Lower leg skin (tissue), 4 donors: ENCODE data around the gene AOPEP. TPM values are rescaled to one million over a fixed set of nuclear protein-coding genes. Genes with fewer than 3 reads are reported as not detected.

Experiments
- DNase-seq, 2 donors: peaks; one replicate each; pipeline ENCODE4 v3.0.0-alpha.2; 2019; ENCODE audit warnings: low spot score in 2 of 2
- H3K4me3 ChIP-seq: fragments of 200-600 bp; sonication (generic); 2 replicates; pipeline ENCODE4 v1.5.1; 2017; ENCODE audit warnings: mild to moderate bottlenecking, low read depth; ENCODE audit not compliant: poor library complexity, severe bottlenecking
- POLR2A ChIP-seq, 2 donors: fragments of 450-650 bp; IDR thresholded peaks; one replicate each; pipeline ENCODE4 v1.6.1; 2016 to 2017; ENCODE audit warnings: antibody characterized with exemption in 2 of 2, mild to moderate bottlenecking in 1 of 2, moderate library complexity in 1 of 2
- WGBS, 2 donors: methylation state at CpG; one replicate each; pipeline ENCODE4 v1.1.5; 2018; 5-methylcytosine and 5-hydroxymethylcytosine counted together
- intact Hi-C: fragments of 100-400 bp; cut with DNase I; formaldehyde crosslinking; loops from one replicate; pipeline ENCODE4 v1.15.0; 2023; ENCODE audit warnings: low total_unique reads
- total RNA-seq, 4 donors: library from RNA; depleted of rRNA; stranded (reverse); fragments of >200 nt; gene quantifications; one replicate each; pipeline ENCODE4 v1.1.0, GENCODE V29; 2016
- TF ChIP-seq, protein P1 (sequence below), 3 donors: fragments of 450-650 bp; IDR thresholded peaks; one replicate each; pipeline ENCODE4 v1.5.1; 2016; ENCODE audit warnings: antibody characterized with exemption in 3 of 3, mild to moderate bottlenecking in 3 of 3, moderate library complexity in 2 of 3

The AOPEP gene
- total RNA-seq, 4 donors from 2014 or later: 66.3 to 136 (median 118) TPM

GRCh38 chr9:94866770-94867169 lies 140.3 kb downstream of the AOPEP start:
- intact Hi-C loops: loop anchor here (10.0 kb wide), 1 partner anchor 62 kb away; no protein-coding TSS in a partner anchor
- H3K4me3 ChIP-seq: no peak overlapping the region
- TF ChIP-seq, protein P1, sequence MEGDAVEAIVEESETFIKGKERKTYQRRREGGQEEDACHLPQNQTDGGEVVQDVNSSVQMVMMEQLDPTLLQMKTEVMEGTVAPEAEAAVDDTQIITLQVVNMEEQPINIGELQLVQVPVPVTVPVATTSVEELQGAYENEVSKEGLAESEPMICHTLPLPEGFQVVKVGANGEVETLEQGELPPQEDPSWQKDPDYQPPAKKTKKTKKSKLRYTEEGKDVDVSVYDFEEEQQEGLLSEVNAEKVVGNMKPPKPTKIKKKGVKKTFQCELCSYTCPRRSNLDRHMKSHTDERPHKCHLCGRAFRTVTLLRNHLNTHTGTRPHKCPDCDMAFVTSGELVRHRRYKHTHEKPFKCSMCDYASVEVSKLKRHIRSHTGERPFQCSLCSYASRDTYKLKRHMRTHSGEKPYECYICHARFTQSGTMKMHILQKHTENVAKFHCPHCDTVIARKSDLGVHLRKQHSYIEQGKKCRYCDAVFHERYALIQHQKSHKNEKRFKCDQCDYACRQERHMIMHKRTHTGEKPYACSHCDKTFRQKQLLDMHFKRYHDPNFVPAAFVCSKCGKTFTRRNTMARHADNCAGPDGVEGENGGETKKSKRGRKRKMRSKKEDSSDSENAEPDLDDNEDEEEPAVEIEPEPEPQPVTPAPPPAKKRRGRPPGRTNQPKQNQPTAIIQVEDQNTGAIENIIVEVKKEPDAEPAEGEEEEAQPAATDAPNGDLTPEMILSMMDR (IDR thresholded peaks at IDR 0.05): no peak
- TF ChIP-seq POLR2A (IDR thresholded peaks at IDR 0.05): no peak
- DNase-seq: no peak

- WGBS, 2 donors: 25 to 26% methylated on average over 8 of the region's 8 CpGs
- intact Hi-C loops: loop anchor here (10.0 kb wide), 1 partner anchor 63 kb away; no protein-coding TSS in a partner anchor
- H3K4me3 ChIP-seq: no peak overlapping the region
- no peak for DNase-seq
- TF ChIP-seq POLR2A (IDR thresholded peaks at IDR 0.05): no peak
- TF ChIP-seq, protein P1 (IDR thresholded peaks at IDR 0.05): peak in 1 of 3 donors; percentile 59
Measured at GRCh38 chr9:94867281-94867841, 140.9 kb downstream of the AOPEP start.

GRCh38 chr9:94867842-94868312 lies 141.4 kb downstream of the AOPEP start:
- no peak overlapping the region for H3K4me3 ChIP-seq
- no peak for DNase-seq
- TF ChIP-seq, protein P1 (IDR thresholded peaks at IDR 0.05): no peak
- no peak for TF ChIP-seq POLR2A (IDR thresholded peaks at IDR 0.05)
- intact Hi-C loops: loop anchor here (10.0 kb wide), 1 partner anchor 63 kb away; no protein-coding TSS in a partner anchor
- WGBS, 2 donors: 23 to 24% methylated on average over 4 of the region's 4 CpGs

- no peak for TF ChIP-seq POLR2A (IDR thresholded peaks at IDR 0.05)
- TF ChIP-seq, protein P1 (IDR thresholded peaks at IDR 0.05): no peak
- no peak for DNase-seq
- no peak overlapping the region for H3K4me3 ChIP-seq
- intact Hi-C loops: loop anchor here (10.0 kb wide), 1 partner anchor 64 kb away; no protein-coding TSS in a partner anchor
- WGBS, 2 donors: 95 to 96% methylated on average over 2 of the region's 2 CpGs
Measured at GRCh38 chr9:94868464-94868863, 142.0 kb downstream of the AOPEP start.

DNA sequence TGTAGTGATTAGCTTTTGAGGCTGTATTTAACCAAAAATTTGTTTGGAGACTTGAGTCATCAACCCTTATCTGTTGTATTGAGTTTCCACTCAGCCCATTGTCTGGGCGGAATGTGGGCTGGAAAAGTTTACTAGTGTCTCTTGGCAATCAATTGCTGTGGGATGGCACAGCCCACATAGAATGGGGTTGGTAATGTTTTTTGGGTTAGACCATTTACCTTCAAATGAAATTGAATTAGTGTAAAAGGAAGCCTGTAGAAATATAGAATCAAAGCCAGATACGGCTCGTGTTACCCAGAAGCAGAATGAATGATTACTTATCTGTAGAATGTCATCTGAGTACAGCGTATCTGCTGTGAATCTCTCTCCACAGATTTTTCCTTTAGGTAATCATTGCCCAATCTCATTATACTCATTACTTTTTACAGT lies 142.9 kb downstream of the AOPEP start:
- no peak for TF ChIP-seq POLR2A (IDR thresholded peaks at IDR 0.05)
- TF ChIP-seq, protein P1 (IDR thresholded peaks at IDR 0.05): no peak
- no peak overlapping the region for H3K4me3 ChIP-seq
- intact Hi-C loops: loop anchor here (10.0 kb wide), 1 partner anchor 65 kb away; no protein-coding TSS in a partner anchor
- WGBS, 2 donors: 31 to 51% methylated on average over 4 of the region's 4 CpGs
- no peak for DNase-seq

GRCh38 chr9:94870465-94870792 lies 143.9 kb downstream of the AOPEP start:
- no peak for DNase-seq
- 50 to 55% methylated on average over 3 of the region's 3 CpGs for WGBS, 2 donors
- H3K4me3 ChIP-seq: no peak overlapping the region
- intact Hi-C loops: no loop called here
- TF ChIP-seq, protein P1 (IDR thresholded peaks at IDR 0.05): no peak
- no peak for TF ChIP-seq POLR2A (IDR thresholded peaks at IDR 0.05)
